Dermis lymphatic vessel endothelial cell (primary cell): ENCODE data around the gene MAP1LC3B. TPM values are rescaled to one million over a fixed set of nuclear protein-coding genes. Genes with fewer than 3 reads are reported as not detected.

Source experiments
- total RNA-seq: library from RNA; depleted of rRNA; stranded (reverse); fragments of >200 nt; gene quantifications from 2 replicates; pipeline ENCODE4 v1.2.1, GENCODE V29; 2014

MAP1LC3B gene
- 19.3 and 25.4 TPM in 2 replicates for total RNA-seq

DNA sequence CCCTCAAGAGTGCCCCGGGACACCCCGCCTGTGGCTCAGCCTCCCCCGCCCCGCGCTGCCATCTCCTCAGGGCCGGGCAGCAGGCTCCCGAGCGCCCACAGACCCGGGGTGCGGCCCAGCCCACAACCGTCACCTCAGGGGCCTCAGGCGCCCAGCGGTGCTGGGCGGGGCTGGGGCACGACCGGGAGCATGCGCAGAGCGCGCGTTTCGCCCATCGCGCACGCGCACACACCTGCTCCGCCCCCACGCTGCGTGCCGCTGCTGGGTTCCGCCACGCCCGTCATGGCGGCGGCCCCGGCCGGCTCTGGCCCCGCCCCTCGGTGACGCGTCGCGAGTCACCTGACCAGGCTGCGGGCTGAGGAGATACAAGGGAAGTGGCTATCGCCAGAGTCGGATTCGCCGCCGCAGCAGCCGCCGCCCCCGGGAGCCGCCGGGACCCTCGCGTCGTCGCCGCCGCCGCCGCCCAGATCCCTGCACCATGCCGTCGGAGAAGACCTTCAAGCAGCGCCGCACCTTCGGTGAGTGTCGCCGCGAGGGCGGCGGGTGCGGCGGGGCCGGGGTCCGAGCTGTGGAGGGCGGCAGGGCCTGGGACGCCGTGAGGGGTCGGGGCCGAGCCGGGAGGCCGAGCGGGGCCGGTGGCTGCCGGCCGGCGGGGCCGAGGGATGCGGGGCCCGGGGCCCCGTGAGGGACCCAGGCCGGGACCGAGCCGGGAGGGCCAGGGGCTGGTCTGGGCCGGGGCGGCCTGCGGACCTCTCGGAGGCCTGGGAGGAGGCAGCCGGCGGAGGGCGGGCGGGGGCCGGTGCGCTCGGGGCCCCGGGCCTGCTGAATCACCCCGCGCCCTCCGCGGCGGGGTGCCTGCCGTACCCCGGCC, at the start of gene MAP1LC3B:
Gene MAP1LC3B, plus strand, starts transcription at position 387 of the 871 bp plus-strand sequence. Its CDS starts 92 bp downstream, at position 479.

DNA sequence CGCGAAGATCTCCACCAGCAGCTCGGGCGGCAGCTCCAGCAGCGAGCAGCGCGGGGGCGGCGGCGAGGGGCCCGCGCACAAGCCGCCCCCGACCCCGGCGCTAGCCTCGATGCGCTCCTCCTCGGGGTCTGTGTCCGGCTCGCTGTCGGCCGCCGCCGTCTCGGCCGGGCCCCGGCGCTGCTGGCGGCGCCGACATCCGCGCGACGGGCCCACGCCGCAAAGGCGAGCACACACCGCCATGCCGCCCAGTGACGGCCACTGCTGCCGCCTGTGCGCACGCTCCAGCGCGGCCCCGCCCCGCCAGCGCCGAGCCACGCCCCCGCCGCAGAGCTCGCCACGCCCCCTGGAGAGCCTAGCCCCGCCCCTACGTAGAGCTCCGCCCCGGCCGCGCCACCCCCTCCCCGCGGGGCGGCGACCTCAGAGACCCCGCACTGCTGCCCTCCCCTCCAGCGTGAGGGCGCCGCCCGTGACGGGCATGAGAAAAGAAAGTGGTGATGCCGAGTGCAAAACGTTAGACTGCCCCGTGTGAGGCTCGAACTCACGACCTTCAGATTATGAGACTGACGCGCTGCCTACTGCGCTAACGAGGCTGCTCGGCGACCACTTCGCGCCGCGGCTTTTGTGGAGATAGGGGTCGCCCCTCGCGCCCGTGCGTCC, 8.5 kb upstream of the MAP1LC3B start, which contains the start of gene FBXO31:
Gene FBXO31, minus strand, starts transcription at position 272 of the 657 bp plus-strand sequence. Its CDS starts 32 bp downstream, at position 240.

Other genes starting within 250 kb of the MAP1LC3B start
- gene C16orf95, start 74.9 kb upstream of the MAP1LC3B start, total RNA-seq: 2.5 and 3.2 TPM in 2 replicates
- gene FBXO31, start 8.6 kb upstream of the MAP1LC3B start, total RNA-seq: 15.5 and 16.8 TPM in 2 replicates
- gene ZCCHC14, start 100.7 kb downstream of the MAP1LC3B start, total RNA-seq: 7.5 and 10.0 TPM in 2 replicates
- 0.43 and 1.5 TPM in 2 replicates for gene JPH3, start 210.2 kb downstream of the MAP1LC3B start, total RNA-seq